GM12874 (cell line): ENCODE data around the gene BTG3.

Experiments
- CTCF ChIP-seq: IDR thresholded peaks from 2 replicates; pipeline ENCODE4 v1.5.1; 2011; ENCODE audit warnings: low read depth, mild to moderate bottlenecking, control low read depth, low read length, moderate library complexity; ENCODE audit not compliant: insufficient read depth

The BTG3 gene

GRCh38 chr21:17554120-17554519, 58.6 kb downstream of the BTG3 start:
- TF ChIP-seq CTCF: no peak

- no peak for TF ChIP-seq CTCF
These were observed 60.3 kb downstream of the BTG3 start for GRCh38 chr21:17552410-17552809.

- no peak for TF ChIP-seq CTCF
These were observed 61.9 kb downstream of the BTG3 start for GRCh38 chr21:17550671-17551308.

GRCh38 chr21:17548262-17548661, 64.4 kb downstream of the BTG3 start:
- TF ChIP-seq CTCF: no peak

GRCh38 chr21:17545007-17545406, 67.7 kb downstream of the BTG3 start:
- TF ChIP-seq CTCF: no peak
